OCI-LY3 (cell line): Measurements from ENCODE around the gene OMG.

Experiments
- EZH2phosphoT487 ChIP-seq: fragments of 200-600 bp; shearing (Covaris generic); IDR thresholded peaks from 2 replicates; pipeline ENCODE4 v1.6.1; 2018; ENCODE audit warnings: antibody characterized with exemption, mixed run types, low read depth
- TF ChIP-seq, protein P1 (sequence below): fragments of 200-600, 300-600 bp; sonication (generic); IDR thresholded peaks from 2 replicates; pipeline ENCODE4 v1.5.1; 2014; ENCODE audit warnings: antibody characterized with exemption, low read length, low read depth

DNA sequence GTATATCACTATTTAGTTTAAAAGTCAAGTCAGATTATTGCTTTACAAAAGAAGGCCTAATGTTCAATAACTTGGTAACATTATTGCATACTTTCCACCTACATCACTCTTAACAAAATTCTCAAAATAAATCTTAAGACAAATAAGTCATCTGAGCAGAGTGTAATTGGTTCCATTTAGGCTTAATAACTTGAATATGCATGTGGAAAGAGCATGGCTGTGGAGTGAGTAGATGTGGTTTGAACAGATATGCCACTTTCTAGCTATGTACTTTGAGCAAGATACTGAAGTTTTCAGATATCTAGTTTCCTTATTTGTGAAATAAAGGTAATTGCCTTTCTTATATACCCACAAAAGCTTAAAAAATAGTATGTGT is 31.1 kb upstream of the OMG start:
- TF ChIP-seq, protein P1, sequence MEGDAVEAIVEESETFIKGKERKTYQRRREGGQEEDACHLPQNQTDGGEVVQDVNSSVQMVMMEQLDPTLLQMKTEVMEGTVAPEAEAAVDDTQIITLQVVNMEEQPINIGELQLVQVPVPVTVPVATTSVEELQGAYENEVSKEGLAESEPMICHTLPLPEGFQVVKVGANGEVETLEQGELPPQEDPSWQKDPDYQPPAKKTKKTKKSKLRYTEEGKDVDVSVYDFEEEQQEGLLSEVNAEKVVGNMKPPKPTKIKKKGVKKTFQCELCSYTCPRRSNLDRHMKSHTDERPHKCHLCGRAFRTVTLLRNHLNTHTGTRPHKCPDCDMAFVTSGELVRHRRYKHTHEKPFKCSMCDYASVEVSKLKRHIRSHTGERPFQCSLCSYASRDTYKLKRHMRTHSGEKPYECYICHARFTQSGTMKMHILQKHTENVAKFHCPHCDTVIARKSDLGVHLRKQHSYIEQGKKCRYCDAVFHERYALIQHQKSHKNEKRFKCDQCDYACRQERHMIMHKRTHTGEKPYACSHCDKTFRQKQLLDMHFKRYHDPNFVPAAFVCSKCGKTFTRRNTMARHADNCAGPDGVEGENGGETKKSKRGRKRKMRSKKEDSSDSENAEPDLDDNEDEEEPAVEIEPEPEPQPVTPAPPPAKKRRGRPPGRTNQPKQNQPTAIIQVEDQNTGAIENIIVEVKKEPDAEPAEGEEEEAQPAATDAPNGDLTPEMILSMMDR: no peak
- no peak for TF ChIP-seq EZH2phosphoT487
